22Rv1 (cell line): ENCODE data around the gene ASPM.

Experiments used
- H3K27ac ChIP-seq: fragments of 450-650 bp; 2 replicates; pipeline ENCODE4 v1.5.1; 2017
- CTCF ChIP-seq: fragments of 450-650 bp; IDR thresholded peaks from 2 replicates; pipeline ENCODE4 v1.5.1; 2017; ENCODE audit warnings: mild to moderate bottlenecking
- ZFX ChIP-seq: fragments of 450-650 bp; IDR thresholded peaks from 2 replicates; pipeline ENCODE4 v1.6.1; 2017; ENCODE audit warnings: antibody characterized with exemption, borderline replicate concordance

ASPM gene

GRCh38 chr1:197126691-197127090 is 19.8 kb downstream of the ASPM start:
- H3K27ac ChIP-seq, result no peak overlapping the region
- TF ChIP-seq ZFX (no peak), CTCF (no peak)

- no peak overlapping the region for H3K27ac ChIP-seq
- TF ChIP-seq ZFX, result no peak
- no peak for TF ChIP-seq CTCF
Measured at GRCh38 chr1:197124376-197124775, 22.1 kb downstream of the ASPM start.

- no peak for TF ChIP-seq CTCF
- TF ChIP-seq ZFX, result no peak
- no peak overlapping the region for H3K27ac ChIP-seq
Measured at GRCh38 chr1:197116156-197116555, 30.3 kb downstream of the ASPM start.

GRCh38 chr1:197106869-197107268 is 39.6 kb downstream of the ASPM start:
- H3K27ac ChIP-seq, result no peak overlapping the region
- TF ChIP-seq CTCF, result no peak
- TF ChIP-seq ZFX, result no peak

- TF ChIP-seq CTCF (no peak), ZFX (no peak)
Measured at GRCh38 chr1:197103300-197103699, 43.2 kb downstream of the ASPM start.

GRCh38 chr1:197101978-197102377 is 44.5 kb downstream of the ASPM start:
- no peak for TF ChIP-seq CTCF
- TF ChIP-seq ZFX, result no peak

More at GRCh38 chr1:197103300-197103699, 43.2 kb downstream of the ASPM start:
- no peak overlapping the region for H3K27ac ChIP-seq

GRCh38 chr1:197100677-197101076 is 45.8 kb downstream of the ASPM start:
- no peak overlapping the region for H3K27ac ChIP-seq
- no peak for TF ChIP-seq ZFX
- TF ChIP-seq CTCF, result no peak

More at GRCh38 chr1:197101978-197102377, 44.5 kb downstream of the ASPM start:
- no peak overlapping the region for H3K27ac ChIP-seq
